HG03432 (cell line): Measurements from ENCODE around the gene ZNF768.

Source experiments
- ATAC-seq: cut with Tn5 transposase; IDR thresholded peaks from one replicate; pipeline ENCODE4 v1.9.1; 2021; ENCODE audit warnings: mild to moderate bottlenecking, moderate library complexity; ENCODE audit not compliant: unreplicated experiment

Gene ZNF768

GRCh38 chr16:30474684-30475083 is 51.7 kb downstream of the ZNF768 start:
- ATAC-seq, result no peak

GRCh38 chr16:30474074-30474452 is 52.3 kb downstream of the ZNF768 start:
- ATAC-seq, result no peak
